HepG2 (cell line): Measurements from ENCODE around the gene CORO7. TPM values are rescaled to one million over a fixed set of nuclear protein-coding genes. Genes with fewer than 3 reads are reported as not detected.
A peak's percentile ranks its signal among the peaks of the same experiment; 100 is the strongest.

Experiments used
- BRCA1 ChIP-seq: sonication (generic); formaldehyde crosslinking; IDR thresholded peaks from 2 replicates; pipeline ENCODE4 v1.4.0; 2020; ENCODE audit warnings: missing genetic modification reagents
- CEBPG ChIP-seq: IDR thresholded peaks from 2 replicates; pipeline ENCODE4 v1.6.1; 2016
- EP300 ChIP-seq, 3 experiments: sonication (generic) in 1 of 3; formaldehyde crosslinking in 1 of 3; IDR thresholded peaks; 2 replicates each; pipeline versions ENCODE4 v1.5.1 to v1.6.1; 2011 to 2020; ENCODE audit warnings: low read depth in 2 of 3, low read length in 2 of 3, borderline replicate concordance in 1 of 3, improper control_type of control experiment in 1 of 3, mild to moderate bottlenecking in 1 of 3, missing genetic modification reagents in 1 of 3, moderate library complexity in 1 of 3
- ETV5 ChIP-seq: IDR thresholded peaks from 2 replicates; pipeline ENCODE4 v1.6.1; 2018; ENCODE audit warnings: missing biosample characterization, missing genetic modification reagents, inconsistent platforms, borderline replicate concordance
- KLF15 ChIP-seq: sonication (generic); formaldehyde crosslinking; IDR thresholded peaks from 2 replicates; pipeline ENCODE4 v1.8.1; 2023; ENCODE audit warnings: borderline replicate concordance, mild to moderate bottlenecking, inconsistent platforms, missing genetic modification reagents, mixed read lengths
- PAX8 ChIP-seq: sonication (generic); formaldehyde crosslinking; IDR thresholded peaks from 2 replicates; pipeline ENCODE4 v1.8.0; 2022; ENCODE audit warnings: mild to moderate bottlenecking, missing genetic modification reagents, borderline replicate concordance
- RBAK ChIP-seq: sonication (generic); formaldehyde crosslinking; IDR thresholded peaks from 2 replicates; pipeline ENCODE4 v1.5.1; 2020; ENCODE audit warnings: mild to moderate bottlenecking, missing genetic modification reagents
- ZIK1 ChIP-seq: sonication (generic); formaldehyde crosslinking; IDR thresholded peaks from 2 replicates; pipeline ENCODE4 v1.5.0; 2020; ENCODE audit warnings: mild to moderate bottlenecking, low read depth, missing genetic modification reagents, borderline replicate concordance
- ZKSCAN8 ChIP-seq: IDR thresholded peaks from 2 replicates; pipeline ENCODE4 v1.6.1; 2016; ENCODE audit warnings: borderline replicate concordance, missing genetic modification reagents, missing compliant biosample characterization
- ZNF160 ChIP-seq: sonication (generic); formaldehyde crosslinking; IDR thresholded peaks from 2 replicates; pipeline ENCODE4 v1.8.0; 2022; ENCODE audit warnings: mild to moderate bottlenecking, inconsistent platforms, missing genetic modification reagents
- ZNF205 ChIP-seq: IDR thresholded peaks from 2 replicates; pipeline ENCODE4 v1.6.1; 2018; ENCODE audit warnings: missing biosample characterization, missing genetic modification reagents
- ZNF484 ChIP-seq: sonication (generic); formaldehyde crosslinking; IDR thresholded peaks from 2 replicates; pipeline ENCODE4 v1.5.1; 2020; ENCODE audit warnings: mild to moderate bottlenecking, low read depth, missing genetic modification reagents, borderline replicate concordance
- ZNF572 ChIP-seq: sonication (generic); formaldehyde crosslinking; IDR thresholded peaks from 2 replicates; pipeline ENCODE4 v1.5.1; 2020; ENCODE audit warnings: mild to moderate bottlenecking, missing genetic modification reagents
- ZNF598 ChIP-seq: sonication (generic); formaldehyde crosslinking; IDR thresholded peaks from 2 replicates; pipeline ENCODE4 v1.5.1; 2020; ENCODE audit warnings: mild to moderate bottlenecking, missing genetic modification reagents, borderline replicate concordance
- ZNF678 ChIP-seq: sonication (generic); formaldehyde crosslinking; IDR thresholded peaks from 2 replicates; pipeline ENCODE4 v1.4.0; 2020; ENCODE audit warnings: mild to moderate bottlenecking, missing genetic modification reagents
- ZNF773 ChIP-seq: sonication (generic); formaldehyde crosslinking; IDR thresholded peaks from 2 replicates; pipeline ENCODE4 v1.4.0; 2020; ENCODE audit warnings: missing genetic modification reagents, borderline replicate concordance
- ZNF782 ChIP-seq: sonication (generic); formaldehyde crosslinking; IDR thresholded peaks from 2 replicates; pipeline ENCODE4 v1.4.0; 2020; ENCODE audit warnings: missing genetic modification reagents, mild to moderate bottlenecking, borderline replicate concordance
- polyA plus RNA-seq, 8 experiments: library from polyadenylated mRNA; depleted of rRNA in 3 of 8; stranded (reverse) in 7 of 8; unstranded in 1 of 8; fragments of >200 nt; fragmentation: Illumina TruSeq in 4 of 8; extraction: Trizol in 4 of 8; gene quantifications; 2 replicates each; pipeline versions ENCODE4 v1.2.1 to v1.2.3, GENCODE V29; 2011 to 2016; ENCODE audit warnings: low read depth in 4 of 8, missing spikeins in 1 of 8, mixed read lengths in 1 of 8; ENCODE audit not compliant: insufficient read depth in 1 of 8
- total RNA-seq, 5 experiments: library from RNA; depleted of rRNA; stranded (reverse); fragments of >200 nt; fragmentation: Illumina TruSeq; extraction: Trizol; gene quantifications; 2 replicates each; pipeline ENCODE4 v1.2.3, GENCODE V29; 2016; ENCODE audit warnings: low read depth in 1 of 5
- TF ChIP-seq, protein P1 (sequence below): fragments of 450-650 bp; IDR thresholded peaks from 2 replicates; pipeline ENCODE4 v1.6.1; 2017; ENCODE audit warnings: mild to moderate bottlenecking
- TF ChIP-seq, protein P2 (sequence below): sonication (generic); formaldehyde crosslinking; IDR thresholded peaks from 2 replicates; pipeline ENCODE4 v1.4.0; 2020; ENCODE audit warnings: missing genetic modification reagents
- TF ChIP-seq, protein P3 (sequence below): fragments of 450-650 bp; IDR thresholded peaks from 2 replicates; pipeline ENCODE4 v1.6.1; 2016
- TF ChIP-seq, protein P4 (sequence below): sonication (generic); formaldehyde crosslinking; IDR thresholded peaks from 2 replicates; pipeline ENCODE4 v1.8.1; 2023; ENCODE audit warnings: missing genetic modification reagents, mild to moderate bottlenecking, borderline replicate concordance
- TF ChIP-seq, protein P5 (sequence below): sonication (generic); formaldehyde crosslinking; conservative IDR thresholded peaks from 2 replicates; pipeline ENCODE4 v1.4.0; 2020; ENCODE audit warnings: missing genetic modification reagents

Gene CORO7
- total and polyA plus RNA-seq, 2 of the 13 experiments (the other 11 are each of a cell fraction or from before 2014, with no cell fraction given), result 9.9 to 14.3 TPM

DNA sequence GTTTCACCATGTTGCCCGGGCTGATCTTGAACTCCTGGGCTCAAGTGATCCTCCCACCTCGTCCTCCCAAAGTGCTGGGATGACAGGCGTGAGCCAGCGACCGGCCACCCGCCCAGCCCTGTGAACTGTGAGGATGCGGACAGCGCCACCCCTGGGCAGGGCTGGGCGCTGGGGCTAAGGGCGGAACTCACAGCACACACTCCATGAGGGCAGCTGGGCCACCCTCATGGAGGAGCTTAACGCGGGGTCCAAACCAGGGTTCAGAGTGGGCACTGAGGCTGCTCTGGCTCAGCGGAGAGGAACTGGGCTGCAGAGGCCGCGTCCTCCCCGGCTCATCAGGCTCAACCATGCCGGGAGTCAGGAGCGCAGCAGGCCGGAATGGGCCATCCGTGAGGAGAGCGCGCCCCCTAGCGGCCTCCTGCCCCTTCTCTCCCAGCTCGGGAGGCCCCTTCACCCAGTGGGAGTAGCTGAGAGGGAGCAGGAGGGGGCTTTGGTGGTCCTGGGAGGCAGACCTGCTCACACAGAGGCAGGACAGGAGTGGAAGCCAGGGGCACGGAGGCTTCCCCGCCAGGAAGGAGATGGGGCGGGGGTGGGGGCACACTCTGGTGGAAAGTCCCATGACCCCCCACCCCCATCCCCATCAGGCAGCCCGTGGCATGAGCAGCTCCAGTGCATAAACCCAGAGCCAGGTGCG is 13.8 kb downstream of the CORO7 start (continued):
- TF ChIP-seq, protein P1, sequence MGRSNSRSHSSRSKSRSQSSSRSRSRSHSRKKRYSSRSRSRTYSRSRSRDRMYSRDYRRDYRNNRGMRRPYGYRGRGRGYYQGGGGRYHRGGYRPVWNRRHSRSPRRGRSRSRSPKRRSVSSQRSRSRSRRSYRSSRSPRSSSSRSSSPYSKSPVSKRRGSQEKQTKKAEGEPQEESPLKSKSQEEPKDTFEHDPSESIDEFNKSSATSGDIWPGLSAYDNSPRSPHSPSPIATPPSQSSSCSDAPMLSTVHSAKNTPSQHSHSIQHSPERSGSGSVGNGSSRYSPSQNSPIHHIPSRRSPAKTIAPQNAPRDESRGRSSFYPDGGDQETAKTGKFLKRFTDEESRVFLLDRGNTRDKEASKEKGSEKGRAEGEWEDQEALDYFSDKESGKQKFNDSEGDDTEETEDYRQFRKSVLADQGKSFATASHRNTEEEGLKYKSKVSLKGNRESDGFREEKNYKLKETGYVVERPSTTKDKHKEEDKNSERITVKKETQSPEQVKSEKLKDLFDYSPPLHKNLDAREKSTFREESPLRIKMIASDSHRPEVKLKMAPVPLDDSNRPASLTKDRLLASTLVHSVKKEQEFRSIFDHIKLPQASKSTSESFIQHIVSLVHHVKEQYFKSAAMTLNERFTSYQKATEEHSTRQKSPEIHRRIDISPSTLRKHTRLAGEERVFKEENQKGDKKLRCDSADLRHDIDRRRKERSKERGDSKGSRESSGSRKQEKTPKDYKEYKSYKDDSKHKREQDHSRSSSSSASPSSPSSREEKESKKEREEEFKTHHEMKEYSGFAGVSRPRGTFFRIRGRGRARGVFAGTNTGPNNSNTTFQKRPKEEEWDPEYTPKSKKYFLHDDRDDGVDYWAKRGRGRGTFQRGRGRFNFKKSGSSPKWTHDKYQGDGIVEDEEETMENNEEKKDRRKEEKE, result no peak
- TF ChIP-seq ZNF598 (CRISPR knock-in tag) (no peak), ZNF773 (CRISPR knock-in tag) (no peak), KLF15 (CRISPR knock-in tag) (no peak), ZKSCAN8 (no peak), ZNF678 (CRISPR knock-in tag) (no peak), ZNF160 (0 out of 2 replicates have a peak, but pooled peaks have one; percentile 39), ZNF572 (CRISPR knock-in tag) (0 out of 2 replicates have a peak, but pooled peaks have one; percentile 28), ZNF205 (CRISPR knock-in tag) (no peak), ETV5 (CRISPR knock-in tag) (no peak; the same call in 1 of the 2 replicates), ZNF484 (no peak), ZIK1 (CRISPR knock-in tag) (no peak), EP300 (IDR thresholded peaks at IDR 0.05; ENCODE audit: low read depth in 2 of 2, low read length in 2 of 2) (no peak), EP300 (CRISPR knock-in tag; IDR thresholded peaks at IDR 0.05; ENCODE audit: borderline replicate concordance) (no peak), RBAK (CRISPR knock-in tag) (no peak; the same call in 1 of the 2 replicates), BRCA1 (CRISPR knock-in tag) (no peak), CEBPG (CRISPR knock-in tag) (no peak), ZNF782 (no peak), PAX8 (CRISPR knock-in tag) (no peak)
- TF ChIP-seq, protein P2, sequence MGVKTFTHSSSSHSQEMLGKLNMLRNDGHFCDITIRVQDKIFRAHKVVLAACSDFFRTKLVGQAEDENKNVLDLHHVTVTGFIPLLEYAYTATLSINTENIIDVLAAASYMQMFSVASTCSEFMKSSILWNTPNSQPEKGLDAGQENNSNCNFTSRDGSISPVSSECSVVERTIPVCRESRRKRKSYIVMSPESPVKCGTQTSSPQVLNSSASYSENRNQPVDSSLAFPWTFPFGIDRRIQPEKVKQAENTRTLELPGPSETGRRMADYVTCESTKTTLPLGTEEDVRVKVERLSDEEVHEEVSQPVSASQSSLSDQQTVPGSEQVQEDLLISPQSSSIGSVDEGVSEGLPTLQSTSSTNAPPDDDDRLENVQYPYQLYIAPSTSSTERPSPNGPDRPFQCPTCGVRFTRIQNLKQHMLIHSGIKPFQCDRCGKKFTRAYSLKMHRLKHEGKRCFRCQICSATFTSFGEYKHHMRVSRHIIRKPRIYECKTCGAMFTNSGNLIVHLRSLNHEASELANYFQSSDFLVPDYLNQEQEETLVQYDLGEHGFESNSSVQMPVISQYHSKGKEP (CRISPR knock-in tag), result no peak
- TF ChIP-seq, protein P3, sequence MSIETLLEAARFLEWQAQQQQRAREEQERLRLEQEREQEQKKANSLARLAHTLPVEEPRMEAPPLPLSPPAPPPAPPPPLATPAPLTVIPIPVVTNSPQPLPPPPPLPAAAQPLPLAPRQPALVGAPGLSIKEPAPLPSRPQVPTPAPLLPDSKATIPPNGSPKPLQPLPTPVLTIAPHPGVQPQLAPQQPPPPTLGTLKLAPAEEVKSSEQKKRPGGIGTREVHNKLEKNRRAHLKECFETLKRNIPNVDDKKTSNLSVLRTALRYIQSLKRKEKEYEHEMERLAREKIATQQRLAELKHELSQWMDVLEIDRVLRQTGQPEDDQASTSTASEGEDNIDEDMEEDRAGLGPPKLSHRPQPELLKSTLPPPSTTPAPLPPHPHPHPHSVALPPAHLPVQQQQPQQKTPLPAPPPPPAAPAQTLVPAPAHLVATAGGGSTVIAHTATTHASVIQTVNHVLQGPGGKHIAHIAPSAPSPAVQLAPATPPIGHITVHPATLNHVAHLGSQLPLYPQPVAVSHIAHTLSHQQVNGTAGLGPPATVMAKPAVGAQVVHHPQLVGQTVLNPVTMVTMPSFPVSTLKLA, result no peak
- TF ChIP-seq, protein P4, sequence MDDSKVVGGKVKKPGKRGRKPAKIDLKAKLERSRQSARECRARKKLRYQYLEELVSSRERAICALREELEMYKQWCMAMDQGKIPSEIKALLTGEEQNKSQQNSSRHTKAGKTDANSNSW, result no peak
- TF ChIP-seq, protein P5, sequence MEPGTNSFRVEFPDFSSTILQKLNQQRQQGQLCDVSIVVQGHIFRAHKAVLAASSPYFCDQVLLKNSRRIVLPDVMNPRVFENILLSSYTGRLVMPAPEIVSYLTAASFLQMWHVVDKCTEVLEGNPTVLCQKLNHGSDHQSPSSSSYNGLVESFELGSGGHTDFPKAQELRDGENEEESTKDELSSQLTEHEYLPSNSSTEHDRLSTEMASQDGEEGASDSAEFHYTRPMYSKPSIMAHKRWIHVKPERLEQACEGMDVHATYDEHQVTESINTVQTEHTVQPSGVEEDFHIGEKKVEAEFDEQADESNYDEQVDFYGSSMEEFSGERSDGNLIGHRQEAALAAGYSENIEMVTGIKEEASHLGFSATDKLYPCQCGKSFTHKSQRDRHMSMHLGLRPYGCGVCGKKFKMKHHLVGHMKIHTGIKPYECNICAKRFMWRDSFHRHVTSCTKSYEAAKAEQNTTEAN (CRISPR knock-in tag), result no peak
